Measurements from ENCODE around the gene SERPINA3.

The SERPINA3 gene

DNA sequence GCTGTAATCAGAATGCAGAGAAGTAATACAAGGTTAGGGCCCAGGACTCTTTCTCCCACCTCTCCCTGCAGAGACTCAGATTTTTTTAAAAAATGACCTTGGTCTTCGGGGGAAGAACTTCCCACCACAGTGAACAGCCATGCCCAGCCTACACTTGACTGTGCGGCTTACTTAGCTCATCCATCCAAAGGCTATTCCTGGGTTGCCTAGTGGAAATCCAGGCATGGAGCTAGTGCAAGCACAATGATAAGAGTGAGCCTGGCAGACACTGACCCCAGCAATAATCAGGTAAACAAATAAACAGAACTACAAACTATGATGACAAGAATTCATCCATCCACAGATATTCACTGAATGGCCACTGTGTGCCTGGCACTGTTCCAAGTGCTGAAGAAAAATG, 16.3 kb upstream of the SERPINA3 start:
- TF ChIP-seq FOXP2 (optimal IDR thresholded peaks at IDR 0.05; ENCODE audit: borderline replicate concordance, extremely low read depth, extremely low read length, insufficient read depth): no peak
- TF ChIP-seq POLR2AphosphoS5 (IDR thresholded peaks at IDR 0.05; ENCODE audit: low read depth, low read length): no peak
- no peak for TF ChIP-seq TAF1 (IDR thresholded peaks at IDR 0.05; ENCODE audit: borderline replicate concordance, insufficient read depth, low read length)
- TF ChIP-seq, protein P1, sequence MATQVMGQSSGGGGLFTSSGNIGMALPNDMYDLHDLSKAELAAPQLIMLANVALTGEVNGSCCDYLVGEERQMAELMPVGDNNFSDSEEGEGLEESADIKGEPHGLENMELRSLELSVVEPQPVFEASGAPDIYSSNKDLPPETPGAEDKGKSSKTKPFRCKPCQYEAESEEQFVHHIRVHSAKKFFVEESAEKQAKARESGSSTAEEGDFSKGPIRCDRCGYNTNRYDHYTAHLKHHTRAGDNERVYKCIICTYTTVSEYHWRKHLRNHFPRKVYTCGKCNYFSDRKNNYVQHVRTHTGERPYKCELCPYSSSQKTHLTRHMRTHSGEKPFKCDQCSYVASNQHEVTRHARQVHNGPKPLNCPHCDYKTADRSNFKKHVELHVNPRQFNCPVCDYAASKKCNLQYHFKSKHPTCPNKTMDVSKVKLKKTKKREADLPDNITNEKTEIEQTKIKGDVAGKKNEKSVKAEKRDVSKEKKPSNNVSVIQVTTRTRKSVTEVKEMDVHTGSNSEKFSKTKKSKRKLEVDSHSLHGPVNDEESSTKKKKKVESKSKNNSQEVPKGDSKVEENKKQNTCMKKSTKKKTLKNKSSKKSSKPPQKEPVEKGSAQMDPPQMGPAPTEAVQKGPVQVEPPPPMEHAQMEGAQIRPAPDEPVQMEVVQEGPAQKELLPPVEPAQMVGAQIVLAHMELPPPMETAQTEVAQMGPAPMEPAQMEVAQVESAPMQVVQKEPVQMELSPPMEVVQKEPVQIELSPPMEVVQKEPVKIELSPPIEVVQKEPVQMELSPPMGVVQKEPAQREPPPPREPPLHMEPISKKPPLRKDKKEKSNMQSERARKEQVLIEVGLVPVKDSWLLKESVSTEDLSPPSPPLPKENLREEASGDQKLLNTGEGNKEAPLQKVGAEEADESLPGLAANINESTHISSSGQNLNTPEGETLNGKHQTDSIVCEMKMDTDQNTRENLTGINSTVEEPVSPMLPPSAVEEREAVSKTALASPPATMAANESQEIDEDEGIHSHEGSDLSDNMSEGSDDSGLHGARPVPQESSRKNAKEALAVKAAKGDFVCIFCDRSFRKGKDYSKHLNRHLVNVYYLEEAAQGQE (IDR thresholded peaks at IDR 0.05; ENCODE audit: insufficient read depth in 1 of 2, low read depth in 2 of 2, low read length in 2 of 2): no peak
- no peak for TF ChIP-seq SIN3A (IDR thresholded peaks at IDR 0.05; ENCODE audit: borderline replicate concordance, insufficient read depth, low read length)

DNA sequence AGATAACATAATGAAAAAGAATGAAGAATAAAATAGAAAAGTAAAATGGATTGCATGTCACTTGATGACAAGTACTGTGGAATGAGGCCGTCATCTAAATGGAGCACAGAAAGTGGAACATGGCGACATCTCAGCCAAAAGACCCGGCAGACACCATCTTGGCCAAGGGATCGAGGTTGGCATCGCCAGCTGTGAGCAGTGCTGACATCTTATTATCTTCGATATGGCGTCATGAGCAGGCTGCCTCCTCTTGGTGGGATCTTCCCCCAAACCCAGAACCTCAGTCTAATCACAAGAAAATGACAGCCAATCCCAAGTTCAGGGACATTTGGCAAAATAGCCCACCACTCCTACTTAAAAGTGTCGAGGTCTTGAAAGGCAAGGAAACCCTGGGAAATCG, 15.8 kb upstream of the SERPINA3 start:
- TF ChIP-seq POLR2AphosphoS5 (IDR thresholded peaks at IDR 0.05; ENCODE audit: low read depth, low read length) (no peak), SIN3A (IDR thresholded peaks at IDR 0.05; ENCODE audit: borderline replicate concordance, insufficient read depth, low read length) (no peak), TAF1 (IDR thresholded peaks at IDR 0.05; ENCODE audit: borderline replicate concordance, insufficient read depth, low read length) (no peak), FOXP2 (optimal IDR thresholded peaks at IDR 0.05; ENCODE audit: borderline replicate concordance, extremely low read depth, extremely low read length, insufficient read depth) (no peak)
- TF ChIP-seq, protein P1 (IDR thresholded peaks at IDR 0.05; ENCODE audit: insufficient read depth in 1 of 2, low read depth in 2 of 2, low read length in 2 of 2): no peak

DNA sequence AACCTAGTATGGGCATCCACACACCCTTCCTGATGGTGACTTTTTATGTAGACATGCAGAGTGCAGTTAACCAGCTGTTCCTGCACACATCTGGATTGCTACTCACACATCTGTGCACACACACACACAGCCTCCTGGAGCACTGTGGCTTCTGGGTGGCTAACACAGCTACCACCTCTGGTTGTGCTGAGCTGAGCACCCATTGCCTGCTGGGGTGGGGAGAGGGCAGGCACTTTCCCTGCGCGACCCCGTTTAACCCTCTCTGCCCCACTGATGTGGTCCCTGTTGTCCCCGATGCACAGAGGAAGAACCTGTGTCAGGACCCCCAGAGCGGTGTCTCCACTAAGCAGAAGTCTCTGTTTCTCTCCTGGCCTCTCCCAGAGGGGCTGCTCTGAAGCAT, 14.4 kb upstream of the SERPINA3 start:
- no peak for TF ChIP-seq TAF1 (IDR thresholded peaks at IDR 0.05; ENCODE audit: borderline replicate concordance, insufficient read depth, low read length)
- TF ChIP-seq, protein P1 (IDR thresholded peaks at IDR 0.05; ENCODE audit: insufficient read depth in 1 of 2, low read depth in 2 of 2, low read length in 2 of 2): no peak
- no peak for TF ChIP-seq POLR2AphosphoS5 (IDR thresholded peaks at IDR 0.05; ENCODE audit: low read depth, low read length)
- no peak for TF ChIP-seq SIN3A (IDR thresholded peaks at IDR 0.05; ENCODE audit: borderline replicate concordance, insufficient read depth, low read length)
- no peak for TF ChIP-seq FOXP2 (optimal IDR thresholded peaks at IDR 0.05; ENCODE audit: borderline replicate concordance, extremely low read depth, extremely low read length, insufficient read depth)

DNA sequence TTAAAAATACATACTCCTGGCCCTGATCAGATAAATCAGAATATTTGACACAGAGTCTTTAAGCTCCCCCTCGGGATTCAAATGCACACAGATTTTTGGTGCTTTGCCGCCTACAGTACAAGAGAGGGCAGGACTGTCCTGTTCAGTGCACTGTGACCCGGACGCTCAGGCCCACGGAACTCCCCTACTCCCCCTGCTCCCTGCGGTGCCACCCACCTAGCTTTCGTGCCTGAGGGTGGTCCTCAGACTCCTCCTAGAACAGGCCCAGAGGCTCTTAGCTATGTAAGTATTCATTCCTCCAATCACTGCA, 13.7 kb upstream of the SERPINA3 start:
- TF ChIP-seq POLR2AphosphoS5 (IDR thresholded peaks at IDR 0.05; ENCODE audit: low read depth, low read length): no peak
- no peak for TF ChIP-seq FOXP2 (optimal IDR thresholded peaks at IDR 0.05; ENCODE audit: borderline replicate concordance, extremely low read depth, extremely low read length, insufficient read depth)
- TF ChIP-seq SIN3A (IDR thresholded peaks at IDR 0.05; ENCODE audit: borderline replicate concordance, insufficient read depth, low read length): no peak
- no peak for TF ChIP-seq TAF1 (IDR thresholded peaks at IDR 0.05; ENCODE audit: borderline replicate concordance, insufficient read depth, low read length)
- TF ChIP-seq, protein P1 (IDR thresholded peaks at IDR 0.05; ENCODE audit: insufficient read depth in 1 of 2, low read depth in 2 of 2, low read length in 2 of 2): no peak
